ENCODE results near the gene HINT2. TPM values are rescaled to one million over a fixed set of nuclear protein-coding genes. Genes with fewer than 3 reads are reported as not detected.

The HINT2 gene
- total RNA-seq, 1 experiment from 2014 or later, result 51.5 TPM

GRCh38 chr9:35771075-35771433 lies 43.8 kb downstream of the HINT2 start:
- H3K9me3 ChIP-seq (ENCODE audit: low read depth, low read length, poor library complexity, severe bottlenecking), result no peaks in the 10 kb centered on the region
- no TSS peak for BruUV-seq (replicated peaks)
- no peaks in the 10 kb centered on the region for H3K27me3 ChIP-seq (replicated peaks; ENCODE audit: insufficient read depth, low read depth, low read length, poor library complexity)
- ChIA-PET POLR2A (ENCODE audit: low non-redundant PET) (no interaction called here), CTCF (interaction anchor here (2.0 kb wide), 1 partner anchor 19 kb away, joined by 8 read pairs; no protein-coding TSS in a partner anchor)
- TF ChIP-seq CTCF (conservative IDR thresholded peaks at IDR 0.05; ENCODE audit: low read depth, low read length), result no peak
- DNase-seq (ENCODE audit: low spot score), result no peak
- no peak overlapping the region for H3K27ac ChIP-seq (ENCODE audit: low read depth, low read length, poor library complexity, severe bottlenecking)
- no peak overlapping the region for H3K4me3 ChIP-seq (ENCODE audit: low read depth, low read length, poor library complexity, severe bottlenecking)
- H3K4me1 ChIP-seq (ENCODE audit: insufficient read depth, low read length, poor library complexity, severe bottlenecking), result peaks cover 10% of the 10 kb centered on the region
- no peaks in the 10 kb centered on the region for H3K36me3 ChIP-seq (ENCODE audit: insufficient read depth, low read length, poor library complexity, severe bottlenecking)
- intact Hi-C loops (cut with micrococcal nuclease; ENCODE audit: unreplicated experiment), result no loop called here

DNA sequence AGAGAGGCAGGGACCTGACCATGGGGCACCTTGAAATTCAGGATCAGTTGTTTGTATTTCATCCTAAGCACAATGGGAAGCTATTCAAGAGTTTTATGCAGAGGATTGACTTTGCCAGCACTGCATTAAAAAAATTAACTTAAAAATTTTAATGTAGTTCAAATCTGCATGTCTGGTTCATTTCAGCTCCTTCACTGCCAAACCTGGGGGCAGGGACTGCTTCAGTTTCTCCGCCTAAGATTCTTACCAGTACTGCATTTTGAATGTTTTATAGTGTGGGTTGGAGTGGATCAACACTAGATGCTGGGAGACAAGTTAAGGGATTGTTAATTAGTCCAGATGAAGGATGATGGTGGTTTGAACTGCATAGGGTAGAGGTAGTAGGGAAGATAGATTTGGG lies 45.1 kb downstream of the HINT2 start:
- peaks cover 10% of the 10 kb centered on the region for H3K4me1 ChIP-seq (ENCODE audit: insufficient read depth, low read length, poor library complexity, severe bottlenecking)
- BruUV-seq (replicated peaks), result no TSS peak
- H3K9me3 ChIP-seq (ENCODE audit: low read depth, low read length, poor library complexity, severe bottlenecking), result no peaks in the 10 kb centered on the region
- no peaks in the 10 kb centered on the region for H3K36me3 ChIP-seq (ENCODE audit: insufficient read depth, low read length, poor library complexity, severe bottlenecking)
- ChIA-PET CTCF (no interaction called here), POLR2A (ENCODE audit: low non-redundant PET) (no interaction called here)
- H3K27ac ChIP-seq (ENCODE audit: low read depth, low read length, poor library complexity, severe bottlenecking), result no peak overlapping the region
- H3K27me3 ChIP-seq (replicated peaks; ENCODE audit: insufficient read depth, low read depth, low read length, poor library complexity), result no peaks in the 10 kb centered on the region
- H3K4me3 ChIP-seq (ENCODE audit: low read depth, low read length, poor library complexity, severe bottlenecking), result no peak overlapping the region
- intact Hi-C loops (cut with micrococcal nuclease; ENCODE audit: unreplicated experiment), result no loop called here
- TF ChIP-seq EZH2 (IDR thresholded peaks at IDR 0.05; ENCODE audit: borderline replicate concordance, low read depth, low read length, poor library complexity, severe bottlenecking) (no peak), CTCF (conservative IDR thresholded peaks at IDR 0.05; ENCODE audit: low read depth, low read length) (no peak)
- DNase-seq (ENCODE audit: low spot score), result no peak

- H3K27me3 ChIP-seq (replicated peaks; ENCODE audit: insufficient read depth, low read depth, low read length, poor library complexity), result no peaks in the 10 kb centered on the region
- H3K4me3 ChIP-seq (ENCODE audit: low read depth, low read length, poor library complexity, severe bottlenecking), result no peak overlapping the region
- no peak for DNase-seq (ENCODE audit: low spot score)
- H3K36me3 ChIP-seq (ENCODE audit: insufficient read depth, low read length, poor library complexity, severe bottlenecking), result no peaks in the 10 kb centered on the region
- no peaks in the 10 kb centered on the region for H3K9me3 ChIP-seq (ENCODE audit: low read depth, low read length, poor library complexity, severe bottlenecking)
- peaks cover 10% of the 10 kb centered on the region for H3K4me1 ChIP-seq (ENCODE audit: insufficient read depth, low read length, poor library complexity, severe bottlenecking)
- intact Hi-C loops (cut with micrococcal nuclease; ENCODE audit: unreplicated experiment), result no loop called here
- ChIA-PET POLR2A (ENCODE audit: low non-redundant PET) (no interaction called here), CTCF (no interaction called here)
- no TSS peak for BruUV-seq (replicated peaks)
- TF ChIP-seq EZH2 (IDR thresholded peaks at IDR 0.05; ENCODE audit: borderline replicate concordance, low read depth, low read length, poor library complexity, severe bottlenecking) (no peak), CTCF (conservative IDR thresholded peaks at IDR 0.05; ENCODE audit: low read depth, low read length) (no peak)
- no peak overlapping the region for H3K27ac ChIP-seq (ENCODE audit: low read depth, low read length, poor library complexity, severe bottlenecking)
Measured at GRCh38 chr9:35767458-35767857, 47.4 kb downstream of the HINT2 start.

All from A673 (cell line).